B cell (primary cell): ENCODE data around the gene EBF3. TPM values are rescaled to one million over a fixed set of nuclear protein-coding genes. Genes with fewer than 3 reads are reported as not detected.

Experiments used
- ATAC-seq: fragments of 200-7000 bp; cut with Tn5 transposase; one replicate; pipeline ENCODE4 v1.10.0; 2021; ENCODE audit warnings: low read depth, mild to moderate bottlenecking, moderate number of reproducible peaks, moderate library complexity
- CTCF ChIA-PET: fragments of 350-600 bp; sonication (Branson Sonifier 250); formaldehyde crosslinking; loops from one replicate; lab custom pipeline; 2021; ENCODE audit warnings: antibody characterized with exemption, inconsistent platforms; lab: Charles Lee
- POLR2A ChIA-PET: fragments of 350-600 bp; sonication (Branson Sonifier 250); formaldehyde crosslinking; loops from one replicate; lab custom pipeline; 2021; ENCODE audit warnings: antibody characterized with exemption; lab: Charles Lee
- DNase-seq: peaks from one replicate; pipeline ENCODE4 v3.0.0; 2013
- H2AFZ ChIP-seq: 2 replicates; pipeline ENCODE4 v1.6.1; 2012; ENCODE audit warnings: mild to moderate bottlenecking, low read depth, low read length; ENCODE audit not compliant: insufficient read depth, poor library complexity, severe bottlenecking
- H3K27ac ChIP-seq, 2 donors: 1 replicate in 1 of 2; 2 replicates in 1 of 2; pipeline ENCODE4 v1.5.1; 2012 to 2013; ENCODE audit warnings: low read length in 2 of 2, mild to moderate bottlenecking in 2 of 2, moderate library complexity in 1 of 2
- H3K27me3 ChIP-seq, 4 experiments: fragments of 200-600 bp in 1 of 4; sonication (generic) in 1 of 4; replicated peaks in 1 of 4; 1 replicate in 2 of 4; 2 replicates in 2 of 4; pipeline versions ENCODE4 v1.6.1 to v1.7.0; 2013 to 2016; ENCODE audit warnings: low read length in 3 of 4, mild to moderate bottlenecking in 2 of 4, mixed read lengths in 1 of 4, moderate library complexity in 1 of 4; ENCODE audit not compliant: insufficient read depth in 4 of 4, control insufficient read depth in 3 of 4; ENCODE audit errors: control extremely low read depth in 1 of 4
- H3K36me3 ChIP-seq, 2 experiments: replicated peaks in 1 of 2; 1 replicate in 1 of 2; 2 replicates in 1 of 2; pipeline versions ENCODE4 v1.6.1 to v1.7.1; 2013; ENCODE audit warnings: low read length in 1 of 2; ENCODE audit not compliant: insufficient read depth in 2 of 2, control insufficient read depth in 1 of 2; ENCODE audit errors: control extremely low read depth in 1 of 2, extremely low read depth in 1 of 2
- H3K4me1 ChIP-seq, 2 donors: fragments of 200-600 bp in 1 of 2; sonication (generic) in 1 of 2; 1 replicate in 1 of 2; 2 replicates in 1 of 2; pipeline versions ENCODE4 v1.5.1 to v1.6.1; 2013 to 2017; ENCODE audit warnings: low read length in 2 of 2; ENCODE audit not compliant: control insufficient read depth in 2 of 2, insufficient read depth in 2 of 2
- H3K4me2 ChIP-seq: replicated peaks from 2 replicates; pipeline ENCODE3; 2012; ENCODE audit warnings: mild to moderate bottlenecking, low read depth, low read length; ENCODE audit not compliant: poor library complexity, severe bottlenecking
- H3K4me3 ChIP-seq, 5 experiments: fragments of 200-600 bp in 1 of 5; sonication (generic) in 1 of 5; 1 replicate in 3 of 5; 2 replicates in 2 of 5; pipeline versions ENCODE4 v1.5.1 to v1.7.0; 2011 to 2016; ENCODE audit warnings: low read length in 4 of 5, mild to moderate bottlenecking in 4 of 5, low read depth in 2 of 5, control low read depth in 1 of 5, moderate library complexity in 1 of 5; ENCODE audit not compliant: insufficient read depth in 1 of 5; ENCODE audit errors: control extremely low read depth in 1 of 5, extremely low read depth in 1 of 5
- H3K79me2 ChIP-seq: fragments of 200-600 bp; sonication (generic); one replicate; pipeline ENCODE4 v1.6.0; 2016; ENCODE audit warnings: low read length; ENCODE audit not compliant: control insufficient read depth, insufficient read depth
- H3K9ac ChIP-seq: fragments of 200-600 bp; sonication (generic); 2 replicates; pipeline ENCODE4 v1.6.1; 2017; ENCODE audit warnings: mild to moderate bottlenecking, low read length, moderate library complexity
- H3K9me3 ChIP-seq, 3 donors: one replicate each; pipeline versions ENCODE4 v1.6.1 to v1.7.1; 2013; ENCODE audit warnings: low read length in 2 of 3; ENCODE audit not compliant: control insufficient read depth in 2 of 3, insufficient read depth in 1 of 3; ENCODE audit errors: control extremely low read depth in 1 of 3
- H4K20me1 ChIP-seq: 2 replicates; pipeline ENCODE4 v1.6.0; 2012; ENCODE audit warnings: mild to moderate bottlenecking, low read length; ENCODE audit not compliant: insufficient read depth, control insufficient read depth, poor library complexity, severe bottlenecking
- H3K27ac Mint-ChIP-seq: one replicate; pipeline ENCODE4 v1.8.0; 2021; ENCODE audit warnings: mixed read lengths
- H3K27me3 Mint-ChIP-seq: one replicate; pipeline ENCODE4 v1.8.0; 2021; ENCODE audit warnings: mixed read lengths
- H3K4me1 Mint-ChIP-seq: one replicate; pipeline ENCODE4 v1.8.0; 2021; ENCODE audit warnings: mixed read lengths
- H3K4me3 Mint-ChIP-seq: one replicate; pipeline ENCODE4 v1.8.0; 2021; ENCODE audit warnings: mixed read lengths
- H3K9me3 Mint-ChIP-seq: one replicate; pipeline ENCODE4 v1.8.0; 2022; ENCODE audit warnings: mixed read lengths; ENCODE audit not compliant: insufficient read depth
- EZH2 ChIP-seq: IDR thresholded peaks from 2 replicates; pipeline ENCODE4 v1.6.1; 2012; ENCODE audit warnings: borderline replicate concordance, low read depth, mild to moderate bottlenecking, moderate library complexity, low read length; ENCODE audit not compliant: insufficient read depth, poor library complexity, severe bottlenecking
- WGBS: methylation state at CpG from one replicate; pipeline ENCODE4 v1.1.5; 2013; ENCODE audit warnings: missing lambda C conversion rate; ENCODE audit not compliant: insufficient coverage; 5-methylcytosine and 5-hydroxymethylcytosine counted together
- intact Hi-C: fragments of 100-400 bp; cut with micrococcal nuclease; formaldehyde crosslinking; loops from one replicate; pipeline ENCODE4 v1.10.0; 2022
- polyA plus RNA-seq: library from polyadenylated mRNA; depleted of rRNA; stranded (reverse); fragments of >200 nt; gene quantifications from 2 replicates; pipeline ENCODE4 v1.2.3, GENCODE V29; 2012
- total RNA-seq, 2 donors: library from RNA; stranded (reverse); fragments of 120-200 nt in 1 of 2; gene quantifications; 1 replicate in 1 of 2; 2 replicates in 1 of 2; pipeline versions ENCODE4 v1.2.3 to v1.2.4, GENCODE V29; 2013 to 2022
- TF ChIP-seq, protein P1 (sequence below): fragments of 200-600 bp; IDR thresholded peaks from one replicate; pipeline ENCODE4 v1.8.0; 2022; ENCODE audit warnings: antibody characterized with exemption, mild to moderate bottlenecking

The EBF3 gene
- total and polyA plus RNA-seq, 2 donors (not counting 1 experiment from before 2014, with no cell fraction given), result not detected

DNA sequence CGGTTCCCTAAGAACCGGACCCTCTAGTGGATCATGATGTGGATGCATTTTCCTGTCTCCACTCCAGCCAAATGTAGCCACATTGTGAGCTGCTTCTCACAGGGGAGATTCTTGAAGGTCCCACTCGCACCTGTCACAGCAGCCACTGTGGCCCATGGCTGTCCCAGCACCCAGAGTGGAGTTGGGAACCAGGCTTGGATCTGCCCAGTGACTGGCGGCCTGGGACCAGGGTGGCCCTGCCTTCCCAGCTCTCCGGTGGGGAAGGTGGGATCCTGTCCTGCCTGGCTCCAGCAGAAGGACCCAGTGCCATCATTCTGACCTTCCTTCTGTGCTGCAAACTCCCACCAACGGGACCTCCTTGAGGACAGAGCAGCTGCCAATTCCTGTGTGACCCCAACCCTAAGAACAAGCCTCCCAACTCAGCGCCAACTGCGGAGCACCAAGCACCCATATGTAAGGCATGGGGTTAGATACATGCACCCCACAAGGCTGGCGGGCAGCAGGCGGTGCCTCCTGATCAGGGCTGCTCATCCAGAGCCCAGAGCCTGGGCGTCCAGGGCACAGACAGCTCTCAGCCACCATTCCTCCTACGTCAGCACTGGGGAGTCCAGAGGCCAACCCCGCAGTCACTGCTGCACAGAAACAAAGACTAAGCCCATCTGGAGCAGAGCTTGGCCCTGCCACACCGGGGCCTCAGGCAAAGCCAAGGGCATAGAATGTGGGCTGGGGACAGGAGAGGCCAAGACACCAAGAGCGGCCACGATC, 28.8 kb downstream of the EBF3 start:
- no peaks in the 10 kb centered on the region for H3K79me2 ChIP-seq

More for the DNA sequence above, 28.8 kb downstream of the EBF3 start:
- POLR2A ChIA-PET, result no interaction called here
- no peaks in the 10 kb centered on the region for H3K9me3 Mint-ChIP-seq
- H3K4me1 Mint-ChIP-seq, result no peaks in the 10 kb centered on the region
- H3K4me1 ChIP-seq, result no peaks in the 10 kb centered on the region
- intact Hi-C loops, result no loop called here
- H3K4me2 ChIP-seq, result no peak overlapping the region
- no peak overlapping the region for H3K27ac Mint-ChIP-seq
- peaks cover 9% of the 10 kb centered on the region for H3K27me3 Mint-ChIP-seq
- TF ChIP-seq, protein P1, sequence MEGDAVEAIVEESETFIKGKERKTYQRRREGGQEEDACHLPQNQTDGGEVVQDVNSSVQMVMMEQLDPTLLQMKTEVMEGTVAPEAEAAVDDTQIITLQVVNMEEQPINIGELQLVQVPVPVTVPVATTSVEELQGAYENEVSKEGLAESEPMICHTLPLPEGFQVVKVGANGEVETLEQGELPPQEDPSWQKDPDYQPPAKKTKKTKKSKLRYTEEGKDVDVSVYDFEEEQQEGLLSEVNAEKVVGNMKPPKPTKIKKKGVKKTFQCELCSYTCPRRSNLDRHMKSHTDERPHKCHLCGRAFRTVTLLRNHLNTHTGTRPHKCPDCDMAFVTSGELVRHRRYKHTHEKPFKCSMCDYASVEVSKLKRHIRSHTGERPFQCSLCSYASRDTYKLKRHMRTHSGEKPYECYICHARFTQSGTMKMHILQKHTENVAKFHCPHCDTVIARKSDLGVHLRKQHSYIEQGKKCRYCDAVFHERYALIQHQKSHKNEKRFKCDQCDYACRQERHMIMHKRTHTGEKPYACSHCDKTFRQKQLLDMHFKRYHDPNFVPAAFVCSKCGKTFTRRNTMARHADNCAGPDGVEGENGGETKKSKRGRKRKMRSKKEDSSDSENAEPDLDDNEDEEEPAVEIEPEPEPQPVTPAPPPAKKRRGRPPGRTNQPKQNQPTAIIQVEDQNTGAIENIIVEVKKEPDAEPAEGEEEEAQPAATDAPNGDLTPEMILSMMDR, result no peak
- TF ChIP-seq EZH2, result no peak
- no peak overlapping the region for H3K4me3 ChIP-seq
- WGBS, result 98% methylated on average over 14 of the region's 16 CpGs
- H4K20me1 ChIP-seq, result no peaks in the 10 kb centered on the region
- H3K27me3 ChIP-seq, result no peaks in the 10 kb centered on the region
- no peak overlapping the region for H3K9ac ChIP-seq
- no peak for ATAC-seq
- no peaks in the 10 kb centered on the region for H3K9me3 ChIP-seq
- no peak overlapping the region for H2AFZ ChIP-seq
- CTCF ChIA-PET, result no interaction called here
- no peak for DNase-seq
- H3K4me3 Mint-ChIP-seq, result no peak overlapping the region
- no peaks in the 10 kb centered on the region for H3K36me3 ChIP-seq
- no peak overlapping the region for H3K27ac ChIP-seq
